IMR-90 (cell line): ENCODE results near the gene MRPS33. TPM values are rescaled to one million over a fixed set of nuclear protein-coding genes. Genes with fewer than 3 reads are reported as not detected.

ENCODE experiments used
- ATAC-seq: fragments of 200-7000 bp; cut with Tn5 transposase; 2 replicates; pipeline ENCODE4 v1.9.1; 2020; ENCODE audit warnings: low read depth, mild to moderate bottlenecking, moderate library complexity
- BruUV-seq: library from RNA; stranded (reverse); fragments of 400-500 nt; replicated peaks from 2 replicates; lab custom pipeline; 2021; lab: Mats Ljungman, UMichigan
- CTCF ChIA-PET: fragments of 300-600 bp; formaldehyde crosslinking; extraction: SDS; loops from one replicate; lab custom pipeline; 2021; ENCODE audit warnings: antibody characterized with exemption; lab: Yijun Ruan, JAX
- POLR2A ChIA-PET: fragments of 300-600 bp; sonication (Branson Sonifier 250); formaldehyde crosslinking; loops from one replicate; lab custom pipeline; 2022; ENCODE audit warnings: antibody characterized with exemption; ENCODE audit not compliant: unreplicated experiment; lab: Charles Lee
- DNase-seq: peaks from one replicate; pipeline ENCODE4 v3.0.0; 2013
- H2AFZ ChIP-seq: replicated peaks from 2 replicates; pipeline ENCODE3; 2013; ENCODE audit warnings: low read length, mild to moderate bottlenecking; ENCODE audit not compliant: poor library complexity
- H2AK5ac ChIP-seq: 2 replicates; pipeline ENCODE4 v1.6.1; 2013; ENCODE audit warnings: low read depth, low read length, inconsistent platforms
- H2AK9ac ChIP-seq: replicated peaks from 2 replicates; pipeline ENCODE3; 2013; ENCODE audit warnings: mild to moderate bottlenecking, low read depth, low read length, moderate library complexity; ENCODE audit not compliant: poor library complexity
- H2BK120ac ChIP-seq: 2 replicates; pipeline ENCODE4 v1.6.1; 2013; ENCODE audit warnings: low read depth, low read length, inconsistent platforms
- H2BK15ac ChIP-seq: 3 replicates; pipeline ENCODE4 v1.6.1; 2013; ENCODE audit warnings: low read depth, low read length, inconsistent platforms
- H2BK20ac ChIP-seq: 2 replicates; pipeline ENCODE4 v1.6.1; 2013; ENCODE audit warnings: low read depth, mild to moderate bottlenecking, inconsistent platforms, low read length, moderate library complexity
- H2BK5ac ChIP-seq: 2 replicates; pipeline ENCODE4 v1.6.1; 2013; ENCODE audit warnings: mild to moderate bottlenecking, low read depth, low read length, inconsistent platforms; ENCODE audit not compliant: poor library complexity, severe bottlenecking
- H3K14ac ChIP-seq: replicated peaks from 2 replicates; pipeline ENCODE4 v1.6.1; 2013; ENCODE audit warnings: low read depth, low read length, inconsistent platforms
- H3K18ac ChIP-seq: 2 replicates; pipeline ENCODE4 v1.6.1; 2013; ENCODE audit warnings: low read depth, low read length, control low read depth
- H3K23ac ChIP-seq: 2 replicates; pipeline ENCODE4 v1.6.1; 2013; ENCODE audit warnings: low read depth, low read length, inconsistent platforms
- H3K27ac ChIP-seq: 2 replicates; pipeline ENCODE4 v1.5.1; 2013; ENCODE audit warnings: mild to moderate bottlenecking, control low read depth, low read length; ENCODE audit not compliant: insufficient read depth
- H3K27me3 ChIP-seq: 2 replicates; pipeline ENCODE4 v1.6.1; 2013; ENCODE audit warnings: low read length; ENCODE audit not compliant: control insufficient read depth, insufficient read depth
- H3K36me3 ChIP-seq: 2 replicates; pipeline ENCODE4 v1.6.1; 2013; ENCODE audit warnings: low read length, mixed read lengths; ENCODE audit not compliant: control insufficient read depth, insufficient read depth
- H3K4ac ChIP-seq: 2 replicates; pipeline ENCODE4 v1.6.1; 2013; ENCODE audit warnings: low read depth, low read length, inconsistent platforms
- H3K4me1 ChIP-seq: 2 replicates; pipeline ENCODE4 v1.6.1; 2013; ENCODE audit warnings: low read length, mixed read lengths; ENCODE audit not compliant: control insufficient read depth, insufficient read depth
- H3K4me2 ChIP-seq: 2 replicates; pipeline ENCODE4 v1.6.1; 2013; ENCODE audit warnings: low read depth, mild to moderate bottlenecking, control low read depth, low read length, moderate library complexity
- H3K4me3 ChIP-seq: 2 replicates; pipeline ENCODE4 v1.5.1; 2013; ENCODE audit warnings: low read depth, mild to moderate bottlenecking, control low read depth, low read length, moderate library complexity; ENCODE audit not compliant: insufficient read depth
- H3K56ac ChIP-seq: 2 replicates; pipeline ENCODE4 v1.6.1; 2013; ENCODE audit warnings: low read length, inconsistent platforms; ENCODE audit not compliant: insufficient read depth; ENCODE audit errors: extremely low read depth
- H3K79me1 ChIP-seq, 2 experiments: 2 replicates each; pipeline ENCODE4 v1.6.1; 2013; ENCODE audit warnings: low read length in 2 of 2, inconsistent platforms in 1 of 2, low read depth in 1 of 2
- H3K9ac ChIP-seq: 2 replicates; pipeline ENCODE4 v1.6.1; 2013; ENCODE audit warnings: low read depth, low read length, control low read depth
- H3K9me1 ChIP-seq: 2 replicates; pipeline ENCODE4 v1.6.1; 2013; ENCODE audit warnings: low read length, inconsistent platforms; ENCODE audit not compliant: insufficient read depth
- H3K9me3 ChIP-seq: 2 replicates; pipeline ENCODE4 v1.6.1; 2013; ENCODE audit warnings: low read length; ENCODE audit not compliant: control insufficient read depth, insufficient read depth
- H4K20me1 ChIP-seq: 2 replicates; pipeline ENCODE4 v1.6.1; 2013; ENCODE audit warnings: low read length, inconsistent platforms; ENCODE audit not compliant: insufficient read depth
- H4K5ac ChIP-seq: 2 replicates; pipeline ENCODE4 v1.6.1; 2013; ENCODE audit warnings: mild to moderate bottlenecking, low read depth, low read length, control low read depth
- H4K8ac ChIP-seq, 2 experiments: 2 replicates each; pipeline ENCODE4 v1.6.1; 2013; ENCODE audit warnings: low read depth in 2 of 2, low read length in 2 of 2, control low read depth in 1 of 2, inconsistent platforms in 1 of 2
- H4K91ac ChIP-seq: 2 replicates; pipeline ENCODE4 v1.6.1; 2013; ENCODE audit warnings: low read depth, low read length, inconsistent platforms; ENCODE audit not compliant: insufficient read depth
- BHLHE40 ChIP-seq: fragments of 150-350 bp; IDR thresholded peaks from 2 replicates; pipeline ENCODE4 v1.6.1; 2016; ENCODE audit warnings: mild to moderate bottlenecking, low read depth, low read length
- CEBPB ChIP-seq: IDR thresholded peaks from 2 replicates; pipeline ENCODE4 v1.6.1; 2012; ENCODE audit warnings: low read depth, low read length, improper control_type of control experiment
- CTCF ChIP-seq: conservative IDR thresholded peaks from 2 replicates; pipeline ENCODE4 v1.5.1; 2012; ENCODE audit warnings: mild to moderate bottlenecking, low read depth, low read length, improper control_type of control experiment
- MAFK ChIP-seq: IDR thresholded peaks from 2 replicates; pipeline ENCODE4 v1.6.1; 2012; ENCODE audit warnings: low read depth, low read length, improper control_type of control experiment
- MXI1 ChIP-seq: IDR thresholded peaks from 2 replicates; pipeline ENCODE4 v1.6.1; 2012; ENCODE audit warnings: low read depth, mild to moderate bottlenecking, low read length, moderate library complexity, borderline replicate concordance
- NFE2L2 ChIP-seq: fragments of 150-350 bp; IDR thresholded peaks from 2 replicates; pipeline ENCODE4 v1.6.1; 2016; ENCODE audit warnings: low read depth, mild to moderate bottlenecking, low read length
- RAD21 ChIP-seq: IDR thresholded peaks from 2 replicates; pipeline ENCODE4 v1.6.1; 2012; ENCODE audit warnings: low read length, improper control_type of control experiment
- RCOR1 ChIP-seq: IDR thresholded peaks from 2 replicates; pipeline ENCODE4 v1.6.1; 2012; ENCODE audit warnings: mild to moderate bottlenecking, low read length, improper control_type of control experiment; ENCODE audit not compliant: insufficient replicate concordance
- RFX5 ChIP-seq: IDR thresholded peaks from 2 replicates; pipeline ENCODE4 v1.8.0; 2012; ENCODE audit warnings: low read depth, mild to moderate bottlenecking, low read length, moderate library complexity
- SMC3 ChIP-seq: fragments of 150-350 bp; IDR thresholded peaks from 2 replicates; pipeline ENCODE4 v1.6.1; 2016; ENCODE audit warnings: low read depth, mild to moderate bottlenecking, antibody characterized with exemption, low read length, moderate library complexity
- WGBS, 2 experiments: methylation state at CpG; one replicate each; pipeline versions ENCODE4 v1.1.5 to v1.1.7; 2013; ENCODE audit warnings: missing lambda C conversion rate in 2 of 2; ENCODE audit not compliant: insufficient read length in 1 of 2; ENCODE audit errors: extremely low coverage in 2 of 2; 5-methylcytosine and 5-hydroxymethylcytosine counted together
- dilution Hi-C: fragments of 300-500 bp; cut with HindIII; formaldehyde crosslinking; loops from one replicate; pipeline ENCODE4 v1.14.3; 2018; ENCODE audit warnings: low sequenced_read_pairs; ENCODE audit not compliant: unreplicated experiment
- in situ Hi-C: fragments of 300-500 bp; cut with MboI; formaldehyde crosslinking; loops from 3 replicates; pipeline ENCODE4 v1.14.3; 2019; ENCODE audit warnings: low sequenced_read_pairs, inconsistent platforms, mixed read lengths
- intact Hi-C: fragments of 100-400 bp; cut with micrococcal nuclease; formaldehyde crosslinking; loops from 2 replicates; pipeline ENCODE4 v1.10.0; 2022
- polyA plus RNA-seq, 3 experiments: library from polyadenylated mRNA; depleted of rRNA; stranded (reverse); fragments of >200 nt; gene quantifications; 2 replicates each; pipeline ENCODE4 v1.2.3, GENCODE V29; 2012; ENCODE audit warnings: low replicate concordance in 1 of 3
- total RNA-seq: library from RNA; depleted of rRNA; stranded (reverse); fragments of >200 nt; gene quantifications from 2 replicates; pipeline ENCODE4 v1.2.3, GENCODE V29; 2012

MRPS33 gene
- total and polyA plus RNA-seq, 2 of the 4 experiments (the other 2 are of a cell fraction), result 14.5 to 33.8 TPM

DNA sequence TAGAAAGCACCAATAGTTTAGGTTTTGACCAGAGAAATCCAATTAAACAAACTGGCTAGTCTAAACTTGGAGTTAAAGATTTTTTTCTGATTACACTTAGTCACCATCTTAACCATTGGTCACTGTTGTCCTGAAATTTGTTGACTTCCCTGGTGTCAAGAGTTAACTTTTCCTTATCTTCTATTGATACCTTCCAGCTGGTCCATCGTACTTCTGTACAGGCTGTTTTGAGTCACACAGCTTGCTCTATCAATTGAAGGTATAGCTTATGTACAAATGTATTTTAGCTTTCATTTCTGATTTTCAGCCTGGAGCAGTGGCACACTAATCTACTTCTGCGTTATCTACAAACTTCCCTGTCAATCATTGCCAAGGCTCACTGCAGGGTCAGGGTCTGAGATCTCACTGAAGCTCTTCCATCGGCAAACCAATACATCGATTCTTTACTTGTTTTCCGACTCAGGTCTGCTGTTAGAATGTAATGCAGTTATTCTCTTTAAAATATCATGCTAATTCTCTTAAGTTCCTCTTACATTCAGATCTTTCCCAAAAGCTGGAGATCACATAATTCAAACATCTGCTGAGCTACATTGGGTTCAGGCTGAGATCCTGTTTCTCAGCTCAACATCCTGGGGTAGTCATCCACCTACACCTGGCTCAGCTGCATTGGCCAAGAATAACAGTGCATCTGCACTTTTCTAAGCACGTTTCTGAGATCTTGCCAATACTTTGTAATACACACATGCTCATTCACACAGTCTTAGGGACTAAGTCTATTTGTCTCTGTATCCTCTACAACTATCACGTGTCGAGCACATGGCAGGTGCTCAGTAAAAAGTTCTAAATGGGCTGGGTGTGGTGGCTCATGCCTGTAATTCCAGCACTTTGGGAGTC is 11.3 kb downstream of the MRPS33 start:
- dilution Hi-C loops, result no loop called here
- no TSS peak for BruUV-seq
- H4K91ac ChIP-seq, result no peak overlapping the region
- no peak overlapping the region for H2BK15ac ChIP-seq
- no CpG with 5 or more reads among the region's 8 CpGs for WGBS, 2 experiments
- H3K9me3 ChIP-seq, result no peaks in the 10 kb centered on the region
- in situ Hi-C loops, result loop anchor here (25.0 kb wide), 1 partner anchor 491 kb away; no protein-coding TSS in a partner anchor
- H4K8ac ChIP-seq, result no peak overlapping the region
- no peak overlapping the region for H3K4me3 ChIP-seq
- no peaks in the 10 kb centered on the region for H3K4me1 ChIP-seq
- no peak overlapping the region for H3K27ac ChIP-seq
- H3K23ac ChIP-seq, result no peak overlapping the region
- no peak for DNase-seq
- ATAC-seq, result no peak
- no peaks in the 10 kb centered on the region for H3K9me1 ChIP-seq
- H3K79me1 ChIP-seq, result no peaks in the 10 kb centered on the region
- peaks cover 10% of the 10 kb centered on the region for H3K36me3 ChIP-seq
- no peak overlapping the region for H3K18ac ChIP-seq
- ChIA-PET CTCF (no interaction called here), POLR2A (no interaction called here)
- no peak overlapping the region for H2BK20ac ChIP-seq
- no peak overlapping the region for H2AFZ ChIP-seq
- intact Hi-C loops, result no loop called here
- H3K4ac ChIP-seq, result no peak overlapping the region
- no peaks in the 10 kb centered on the region for H4K20me1 ChIP-seq
- no peak overlapping the region for H2AK9ac ChIP-seq
- no peak overlapping the region for H3K9ac ChIP-seq
- no peak overlapping the region for H2BK120ac ChIP-seq
- TF ChIP-seq NFE2L2 (no peak), CEBPB (no peak), RFX5 (no peak), MAFK (no peak), BHLHE40 (no peak), RCOR1 (no peak), CTCF (no peak), RAD21 (no peak), SMC3 (no peak), MXI1 (no peak)
- H2BK5ac ChIP-seq, result no peak overlapping the region
- H3K27me3 ChIP-seq, result no peaks in the 10 kb centered on the region
- no peak overlapping the region for H3K14ac ChIP-seq
- H2AK5ac ChIP-seq, result no peak overlapping the region
- no peak overlapping the region for H3K56ac ChIP-seq
- no peak overlapping the region for H4K5ac ChIP-seq
- H3K4me2 ChIP-seq, result no peak overlapping the region
